B cell (primary cell): ENCODE data around the gene SLC16A1.

Source experiments
- EZH2 ChIP-seq: IDR thresholded peaks from 2 replicates; pipeline ENCODE4 v1.6.1; 2012; ENCODE audit warnings: borderline replicate concordance, low read depth, mild to moderate bottlenecking, moderate library complexity, low read length; ENCODE audit not compliant: insufficient read depth, poor library complexity, severe bottlenecking
- TF ChIP-seq, protein P1 (sequence below): fragments of 200-600 bp; IDR thresholded peaks from one replicate; pipeline ENCODE4 v1.8.0; 2022; ENCODE audit warnings: antibody characterized with exemption, mild to moderate bottlenecking

DNA sequence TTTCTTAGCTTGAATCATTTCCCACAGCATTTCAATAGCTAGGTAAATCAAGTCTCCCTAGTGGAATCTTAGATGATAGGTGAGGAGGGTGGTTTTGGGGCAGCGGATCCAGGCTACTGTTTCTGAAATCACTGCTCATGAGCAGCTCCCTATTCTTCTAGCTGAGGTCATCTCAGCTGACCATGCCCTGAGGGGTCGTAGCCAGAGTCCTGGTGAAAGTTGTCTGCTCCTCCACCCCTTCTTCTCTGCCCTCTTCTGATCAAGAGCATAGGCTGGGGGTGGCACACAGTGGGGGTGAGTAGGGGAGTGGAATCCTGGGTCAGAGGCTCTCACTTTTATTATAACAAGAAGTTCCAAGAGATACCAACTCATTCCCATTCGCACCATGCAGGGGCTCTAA is 76.2 kb downstream of the SLC16A1 start:
- TF ChIP-seq, protein P1, sequence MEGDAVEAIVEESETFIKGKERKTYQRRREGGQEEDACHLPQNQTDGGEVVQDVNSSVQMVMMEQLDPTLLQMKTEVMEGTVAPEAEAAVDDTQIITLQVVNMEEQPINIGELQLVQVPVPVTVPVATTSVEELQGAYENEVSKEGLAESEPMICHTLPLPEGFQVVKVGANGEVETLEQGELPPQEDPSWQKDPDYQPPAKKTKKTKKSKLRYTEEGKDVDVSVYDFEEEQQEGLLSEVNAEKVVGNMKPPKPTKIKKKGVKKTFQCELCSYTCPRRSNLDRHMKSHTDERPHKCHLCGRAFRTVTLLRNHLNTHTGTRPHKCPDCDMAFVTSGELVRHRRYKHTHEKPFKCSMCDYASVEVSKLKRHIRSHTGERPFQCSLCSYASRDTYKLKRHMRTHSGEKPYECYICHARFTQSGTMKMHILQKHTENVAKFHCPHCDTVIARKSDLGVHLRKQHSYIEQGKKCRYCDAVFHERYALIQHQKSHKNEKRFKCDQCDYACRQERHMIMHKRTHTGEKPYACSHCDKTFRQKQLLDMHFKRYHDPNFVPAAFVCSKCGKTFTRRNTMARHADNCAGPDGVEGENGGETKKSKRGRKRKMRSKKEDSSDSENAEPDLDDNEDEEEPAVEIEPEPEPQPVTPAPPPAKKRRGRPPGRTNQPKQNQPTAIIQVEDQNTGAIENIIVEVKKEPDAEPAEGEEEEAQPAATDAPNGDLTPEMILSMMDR = no peak
- TF ChIP-seq EZH2 = no peak
